H1 (cell line): ENCODE data around the gene RNF114. TPM values are rescaled to one million over a fixed set of nuclear protein-coding genes. Genes with fewer than 3 reads are reported as not detected.

Experiments
- CTCF ChIA-PET: fragments of 300-600 bp; sonication (Branson Sonifier 250); formaldehyde crosslinking; loops from one replicate; lab custom pipeline; 2021; ENCODE audit not compliant: partially characterized antibody; lab: Charles Lee
- POLR2A ChIA-PET: fragments of 300-600 bp; sonication (Branson Sonifier 250); formaldehyde crosslinking; loops from one replicate; lab custom pipeline; 2021; ENCODE audit warnings: inconsistent platforms; ENCODE audit not compliant: partially characterized antibody; lab: Charles Lee
- DNase-seq, 2 experiments: peaks; one replicate each; pipeline versions ENCODE4 v3.0.0 to v3.0.0-alpha.2; 2010 to 2022; ENCODE audit warnings: low spot score in 2 of 2, low read depth in 1 of 2, mixed read lengths in 1 of 2
- FAIRE-seq: peaks from 2 replicates; lab custom pipeline; 2011; peaks lifted over from hg19 to GRCh38; lab: Jason Lieb, UNC
- H2AFZ ChIP-seq: 2 replicates; pipeline ENCODE4 v1.8.1; 2012; ENCODE audit warnings: low read length, inconsistent platforms
- H2AK5ac ChIP-seq: 2 replicates; pipeline ENCODE4 v1.6.1; 2013; ENCODE audit warnings: low read depth, low read length
- H2BK120ac ChIP-seq: replicated peaks from 2 replicates; pipeline ENCODE3; 2013; ENCODE audit warnings: low read depth, low read length, inconsistent platforms
- H2BK12ac ChIP-seq: 2 replicates; pipeline ENCODE4 v1.6.1; 2013; ENCODE audit warnings: low read depth, low read length
- H2BK15ac ChIP-seq: 2 replicates; pipeline ENCODE4 v1.6.1; 2013; ENCODE audit warnings: low read length
- H2BK20ac ChIP-seq: 2 replicates; pipeline ENCODE4 v1.6.1; 2013; ENCODE audit warnings: low read length
- H2BK5ac ChIP-seq: 2 replicates; pipeline ENCODE4 v1.6.1; 2013; ENCODE audit warnings: low read depth, low read length
- H3K14ac ChIP-seq: 2 replicates; pipeline ENCODE4 v1.6.1; 2013; ENCODE audit warnings: inconsistent platforms; ENCODE audit not compliant: insufficient read length
- H3K18ac ChIP-seq: 2 replicates; pipeline ENCODE4 v1.6.1; 2013; ENCODE audit warnings: low read length; ENCODE audit errors: extremely low read depth
- H3K23ac ChIP-seq: 2 replicates; pipeline ENCODE4 v1.6.1; 2013; ENCODE audit warnings: inconsistent platforms; ENCODE audit not compliant: insufficient read length
- H3K23me2 ChIP-seq: 2 replicates; pipeline ENCODE4 v1.6.1; 2013; ENCODE audit warnings: low read depth, low read length
- H3K27ac ChIP-seq: 2 replicates; pipeline ENCODE4 v1.6.1; 2011; ENCODE audit warnings: low read depth, low read length, inconsistent platforms
- H3K27me3 ChIP-seq, 4 experiments: replicated peaks in 1 of 4; 1 replicate in 1 of 4; 2 replicates in 3 of 4; pipeline versions ENCODE4 v1.6.1 to v1.8.1; 2011 to 2013; ENCODE audit warnings: low read length in 3 of 4, mild to moderate bottlenecking in 3 of 4, inconsistent platforms in 2 of 4, mixed read lengths in 2 of 4, moderate library complexity in 1 of 4; ENCODE audit not compliant: control insufficient read depth in 3 of 4, insufficient read depth in 3 of 4; ENCODE audit errors: extremely low read depth in 1 of 4
- H3K36me3 ChIP-seq, 4 experiments: 2 replicates each; pipeline versions ENCODE4 v1.6.1 to v1.8.1; 2011 to 2013; ENCODE audit warnings: mild to moderate bottlenecking in 4 of 4, low read length in 3 of 4, moderate library complexity in 2 of 4, control low read depth in 1 of 4, inconsistent platforms in 1 of 4; ENCODE audit not compliant: insufficient read depth in 4 of 4, control insufficient read depth in 2 of 4
- H3K4ac ChIP-seq: replicated peaks from 2 replicates; pipeline ENCODE3; 2013; ENCODE audit warnings: low read length, low read depth, mixed read lengths, inconsistent platforms; ENCODE audit not compliant: insufficient read length
- H3K4me1 ChIP-seq, 4 experiments: replicated peaks in 1 of 4; 1 replicate in 1 of 4; 2 replicates in 3 of 4; pipeline versions ENCODE4 v1.6.1 to v1.8.1; 2011 to 2013; ENCODE audit warnings: low read length in 3 of 4, inconsistent platforms in 2 of 4, mixed read lengths in 1 of 4; ENCODE audit not compliant: insufficient read depth in 4 of 4, control insufficient read depth in 3 of 4
- H3K4me2 ChIP-seq, 2 experiments: 2 replicates each; pipeline versions ENCODE4 v1.6.1 to v1.8.1; 2011 to 2013; ENCODE audit warnings: low read depth in 2 of 2, low read length in 2 of 2, control low read depth in 1 of 2, inconsistent platforms in 1 of 2, mild to moderate bottlenecking in 1 of 2; ENCODE audit not compliant: insufficient read depth in 1 of 2
- H3K4me3 ChIP-seq, 4 experiments: fragments of 200-600, 300-600 bp in 1 of 4; sonication (generic), shearing (Covaris generic), sonication (Bioruptor Twin) in 1 of 4; 2 replicates each; pipeline versions ENCODE4 v1.5.1 to v1.8.1; 2011 to 2016; ENCODE audit warnings: low read length in 4 of 4, low read depth in 3 of 4, control low read depth in 2 of 4, inconsistent platforms in 2 of 4, mild to moderate bottlenecking in 2 of 4, mixed read lengths in 1 of 4, moderate library complexity in 1 of 4; ENCODE audit not compliant: insufficient read depth in 2 of 4; ENCODE audit errors: extremely low read depth in 1 of 4
- H3K56ac ChIP-seq: replicated peaks from 2 replicates; pipeline ENCODE3; 2013; ENCODE audit warnings: low read depth, mild to moderate bottlenecking, mixed read lengths, low read length, inconsistent platforms; ENCODE audit not compliant: insufficient read length
- H3K79me1 ChIP-seq: 2 replicates; pipeline ENCODE4 v1.6.1; 2013; ENCODE audit warnings: low read depth, low read length, control low read depth
- H3K79me2 ChIP-seq, 2 experiments: 2 replicates each; pipeline versions ENCODE4 v1.6.1 to v1.8.1; 2012 to 2013; ENCODE audit warnings: low read length in 2 of 2, mild to moderate bottlenecking in 2 of 2, inconsistent platforms in 1 of 2; ENCODE audit not compliant: insufficient read depth in 2 of 2, control insufficient read depth in 1 of 2
- H3K9ac ChIP-seq, 4 experiments: replicated peaks in 1 of 4; 1 replicate in 1 of 4; 2 replicates in 3 of 4; pipeline versions ENCODE4 v1.6.1 to v1.8.1; 2011 to 2013; ENCODE audit warnings: low read depth in 3 of 4, low read length in 3 of 4, control low read depth in 2 of 4, mild to moderate bottlenecking in 2 of 4, moderate library complexity in 2 of 4, inconsistent platforms in 1 of 4; ENCODE audit errors: extremely low read depth in 1 of 4
- H3K9me3 ChIP-seq, 2 experiments: 2 replicates each; pipeline versions ENCODE4 v1.6.1 to v1.8.1; 2012 to 2013; ENCODE audit warnings: mild to moderate bottlenecking in 2 of 2, moderate library complexity in 2 of 2, control low read depth in 1 of 2, inconsistent platforms in 1 of 2, low read depth in 1 of 2, low read length in 1 of 2, mixed read lengths in 1 of 2; ENCODE audit not compliant: insufficient read depth in 2 of 2
- H4K20me1 ChIP-seq, 2 experiments: replicated peaks in 1 of 2; 2 replicates each; pipeline versions ENCODE3 to v1.8.1; 2011 to 2013; ENCODE audit warnings: inconsistent platforms in 2 of 2, low read length in 2 of 2, mild to moderate bottlenecking in 1 of 2; ENCODE audit not compliant: insufficient read depth in 2 of 2, control insufficient read depth in 1 of 2
- H4K5ac ChIP-seq: 2 replicates; pipeline ENCODE4 v1.6.1; 2013; ENCODE audit warnings: low read length, low read depth, mixed read lengths, inconsistent platforms; ENCODE audit not compliant: insufficient read length
- H4K8ac ChIP-seq: 2 replicates; pipeline ENCODE4 v1.8.0; 2013; ENCODE audit warnings: mild to moderate bottlenecking, moderate library complexity, low read length, inconsistent platforms; ENCODE audit not compliant: insufficient read depth; ENCODE audit errors: extremely low read depth
- H4K91ac ChIP-seq: replicated peaks from 2 replicates; pipeline ENCODE3; 2013; ENCODE audit warnings: low read length, mixed read lengths, inconsistent platforms; ENCODE audit not compliant: insufficient read length
- HDAC2 ChIP-seq, 2 experiments: fragments of 300-600 bp in 1 of 2; sonication (generic) in 1 of 2; IDR thresholded peaks; 2 replicates each; pipeline ENCODE4 v1.6.1; 2011 to 2012; ENCODE audit warnings: low read depth in 2 of 2, low read length in 2 of 2, mild to moderate bottlenecking in 2 of 2, moderate library complexity in 2 of 2, borderline replicate concordance in 1 of 2, inconsistent platforms in 1 of 2
- JUN ChIP-seq: IDR thresholded peaks from 2 replicates; pipeline ENCODE4 v1.6.1; 2011; ENCODE audit warnings: low read depth, mild to moderate bottlenecking, improper control_type of control experiment, low read length
- KDM5A ChIP-seq: fragments of 200-600 bp; IDR thresholded peaks from 2 replicates; pipeline ENCODE4 v1.7.1; 2012; ENCODE audit warnings: mild to moderate bottlenecking, low read length, inconsistent platforms, mixed read lengths
- RXRA ChIP-seq: IDR thresholded peaks from 2 replicates; pipeline ENCODE4 v1.6.1; 2011; ENCODE audit warnings: low read depth, mild to moderate bottlenecking, low read length, moderate library complexity; ENCODE audit not compliant: insufficient read depth
- SRF ChIP-seq: IDR thresholded peaks from 2 replicates; pipeline ENCODE4 v1.6.1; 2011; ENCODE audit warnings: mild to moderate bottlenecking, low read depth, low read length, moderate library complexity
- SUZ12 ChIP-seq: fragments of 200-600 bp; sonication (generic); IDR thresholded peaks from 2 replicates; pipeline ENCODE4 v1.6.1; 2012; ENCODE audit warnings: mild to moderate bottlenecking, inconsistent platforms, low read length, moderate library complexity, mixed read lengths
- TAF1 ChIP-seq: IDR thresholded peaks from 2 replicates; pipeline ENCODE4 v1.6.1; 2011; ENCODE audit warnings: mild to moderate bottlenecking, low read depth, low read length
- TBP ChIP-seq: IDR thresholded peaks from 2 replicates; pipeline ENCODE4 v1.6.1; 2011; ENCODE audit warnings: low read depth, low read length, improper control_type of control experiment
- WGBS, 2 experiments: shearing (Covaris generic) in 1 of 2; methylation state at CpG; one replicate each; pipeline versions ENCODE4 v1.1.6 to v1.1.7; 2013 to 2015; ENCODE audit warnings: low lambda C conversion rate in 2 of 2, mixed read lengths in 2 of 2, inconsistent platforms in 1 of 2, low coverage in 1 of 2, missing lambda C conversion rate in 1 of 2; ENCODE audit not compliant: insufficient replicate concordance in 2 of 2, insufficient coverage in 1 of 2, insufficient read length in 1 of 2; ENCODE audit errors: extremely low coverage in 1 of 2, missing lambda C conversion rate in 1 of 2; 5-methylcytosine and 5-hydroxymethylcytosine counted together
- polyA plus RNA-seq, 7 experiments: library from polyadenylated mRNA; depleted of rRNA in 3 of 7; stranded (reverse) in 5 of 7; unstranded in 2 of 7; fragments of >200 nt in 5 of 7; fragments of 200-250 nt in 2 of 7; gene quantifications; 1 replicate in 5 of 7; 2 replicates in 1 of 7; 4 replicates in 1 of 7; pipeline versions ENCODE4 v1.2.1 to v1.2.3, GENCODE V29; 2011 to 2013; ENCODE audit warnings: missing spikeins in 2 of 7, mixed read lengths in 2 of 7
- total RNA-seq: library from RNA; stranded (reverse); fragmentation: NEBNext Ultra II Directional; extraction: Animal tissue kit (Norgen Biotek cat#: 25700); gene quantifications from 2 replicates; pipeline ENCODE4 v1.2.1, GENCODE V29; 2021

The RNF114 gene
- total and polyA plus RNA-seq, 2 of the 8 experiments (the other 6 are each of a cell fraction or from before 2014, with no cell fraction given) = 81.7 to 89.9 TPM

DNA sequence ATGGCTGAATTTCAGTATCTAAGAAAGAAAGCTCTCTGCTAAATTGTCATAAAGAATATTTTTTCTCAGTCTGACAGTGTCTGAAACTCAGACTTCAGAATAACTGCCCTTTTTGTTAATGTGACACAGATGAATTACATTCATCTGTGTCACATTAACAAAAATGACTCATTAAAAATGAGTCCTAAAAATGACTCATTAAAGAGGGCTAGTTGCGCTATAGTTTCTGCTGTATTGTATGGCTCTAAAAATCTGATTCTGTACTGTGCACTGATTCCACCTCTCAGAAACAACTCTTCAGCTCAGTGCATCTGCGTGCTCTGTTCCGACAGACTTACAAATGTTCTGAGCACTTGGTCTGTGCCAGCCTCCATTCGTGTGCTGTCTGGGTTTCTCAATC, 15.0 kb downstream of the RNF114 start:
- H3K27ac ChIP-seq = no peak overlapping the region

More for the DNA sequence above, 15.0 kb downstream of the RNF114 start:
- Histone ChIP-seq H2BK120ac (no peak overlapping the region), H3K56ac (no peak overlapping the region), H4K91ac (no peak overlapping the region), H2BK15ac (no peak overlapping the region), H4K8ac (no peak overlapping the region), H3K4ac (no peak overlapping the region), H3K9me3 (no peaks in the 10 kb centered on the region), H3K27me3 (no peaks in the 10 kb centered on the region), H3K23me2 (no peaks in the 10 kb centered on the region; the same call in 1 of the 2 replicates), H2AK5ac (no peak overlapping the region), H4K5ac (no peak overlapping the region), H3K18ac (no peak overlapping the region), H3K9ac (no peak overlapping the region), H2BK5ac (no peak overlapping the region), H3K4me1 (no peaks in the 10 kb centered on the region), H4K20me1 (peaks cover 3 to 6% of the 10 kb centered on the region in 2 experiments), H2BK20ac (no peak overlapping the region), H3K4me3 (no peak overlapping the region), H3K4me2 (no peak overlapping the region), H3K14ac (no peak overlapping the region), H2AFZ (no peak overlapping the region), H2BK12ac (no peak overlapping the region), H3K23ac (no peak overlapping the region), H3K79me1 (peaks cover 2% of the 10 kb centered on the region; the same call in 1 of the 2 replicates), H3K79me2 (no peaks in the 10 kb centered on the region), H3K36me3 (peaks cover 18 to 72% (median 46%) of the 10 kb centered on the region in 4 experiments; a peak in 7 of 8 replicates)
- CTCF ChIA-PET = interaction anchor here (0.9 to 4.3 kb wide), 3 partner anchors 13 to 133 kb away, joined by 3 to 19 read pairs (median 6); no protein-coding TSS in a partner anchor
- no peak for FAIRE-seq
- POLR2A ChIA-PET = interaction anchor here (1.1 to 1.4 kb wide), 2 partner anchors 15 to 125 kb away, joined by 3 to 5 read pairs; partner anchors contain the start of gene RNF114
- 95% methylated on average over 4 of the region's 4 CpGs; no CpG with 5 or more reads in 1 of the 2 experiments for WGBS, 2 experiments
- TF ChIP-seq SUZ12 (no peak), SRF (no peak), TBP (no peak), TAF1 (no peak), KDM5A (no peak), JUN (no peak), HDAC2 (IDR thresholded peaks at IDR 0.05; ENCODE audit: borderline replicate concordance in 1 of 2, low read depth in 2 of 2, low read length in 2 of 2) (no peak), RXRA (no peak)
- no peak for DNase-seq
